Measurements from ENCODE around the gene UBE2K.
"Not testable (repeated sequence)": the region's sequence is repeated elsewhere in the genome, so short reads cannot be mapped to it uniquely, and the experiment has no call there.

Gene UBE2K

GRCh38 chr4:39770005-39770404 is 72.1 kb downstream of the UBE2K start:
- ATAC-seq: no peak
- TF ChIP-seq CSRNP3 (CRISPR knock-in tag; IDR thresholded peaks at IDR 0.05) (no peak), POU6F1 (CRISPR knock-in tag; IDR thresholded peaks at IDR 0.05; ENCODE audit: borderline replicate concordance, low read depth) (no peak), ARNTL (CRISPR knock-in tag; IDR thresholded peaks at IDR 0.05; ENCODE audit: borderline replicate concordance, low read depth) (no peak), ISL1 (CRISPR knock-in tag; IDR thresholded peaks at IDR 0.05) (no peak), RARB (CRISPR knock-in tag; IDR thresholded peaks at IDR 0.05) (no peak)

GRCh38 chr4:39770471-39770870 is 72.5 kb downstream of the UBE2K start:
- ATAC-seq: no peak
- no peak for TF ChIP-seq PPARA (CRISPR knock-in tag; IDR thresholded peaks at IDR 0.05; ENCODE audit: borderline replicate concordance)
- TF ChIP-seq TOX (CRISPR knock-in tag; IDR thresholded peaks at IDR 0.05; ENCODE audit: borderline replicate concordance): no peak
- no peak for TF ChIP-seq CREB5 (CRISPR knock-in tag; IDR thresholded peaks at IDR 0.05; ENCODE audit: low read depth)
- no peak for TF ChIP-seq ZNF8 (CRISPR knock-in tag; IDR thresholded peaks at IDR 0.05)
- no peak for TF ChIP-seq RARB (CRISPR knock-in tag; IDR thresholded peaks at IDR 0.05)
- no peak for TF ChIP-seq TCF4 (CRISPR knock-in tag; IDR thresholded peaks at IDR 0.05; ENCODE audit: borderline replicate concordance)
- TF ChIP-seq POU6F1 (CRISPR knock-in tag; IDR thresholded peaks at IDR 0.05; ENCODE audit: borderline replicate concordance, low read depth): no peak
- no peak for TF ChIP-seq SNAI2 (CRISPR knock-in tag; IDR thresholded peaks at IDR 0.05)
- TF ChIP-seq ZNF565 (CRISPR knock-in tag; conservative IDR thresholded peaks at IDR 0.05; ENCODE audit: low read depth): no peak
- no peak for TF ChIP-seq CSRNP3 (CRISPR knock-in tag; IDR thresholded peaks at IDR 0.05)
- TF ChIP-seq ZNF70 (CRISPR knock-in tag; IDR thresholded peaks at IDR 0.05): no peak
- TF ChIP-seq ISL1 (CRISPR knock-in tag; IDR thresholded peaks at IDR 0.05): no peak
- no peak for TF ChIP-seq PATZ1 (CRISPR knock-in tag; IDR thresholded peaks at IDR 0.05; ENCODE audit: borderline replicate concordance)
- TF ChIP-seq OSR1 (CRISPR knock-in tag; IDR thresholded peaks at IDR 0.05): no peak

- no peak; the same call in 2 of the 3 replicates for ATAC-seq
- TF ChIP-seq OSR1 (CRISPR knock-in tag; IDR thresholded peaks at IDR 0.05): no peak
- no peak for TF ChIP-seq ZFP3 (CRISPR knock-in tag; IDR thresholded peaks at IDR 0.05)
- TF ChIP-seq ZFP30 (CRISPR knock-in tag; IDR thresholded peaks at IDR 0.05): no peak
- no peak for TF ChIP-seq ESRRG (CRISPR knock-in tag; IDR thresholded peaks at IDR 0.05)
- no peak for TF ChIP-seq SNAI2 (CRISPR knock-in tag; IDR thresholded peaks at IDR 0.05)
- no peak for TF ChIP-seq PPARA (CRISPR knock-in tag; IDR thresholded peaks at IDR 0.05; ENCODE audit: borderline replicate concordance)
- no peak for TF ChIP-seq ZC3H10 (CRISPR knock-in tag; IDR thresholded peaks at IDR 0.05)
- no peak for TF ChIP-seq ARNTL (CRISPR knock-in tag; IDR thresholded peaks at IDR 0.05; ENCODE audit: borderline replicate concordance, low read depth)
- no peak for TF ChIP-seq TSHZ2 (CRISPR knock-in tag; IDR thresholded peaks at IDR 0.05)
- no peak for TF ChIP-seq TOX (CRISPR knock-in tag; IDR thresholded peaks at IDR 0.05; ENCODE audit: borderline replicate concordance)
- TF ChIP-seq TCF4 (CRISPR knock-in tag; IDR thresholded peaks at IDR 0.05; ENCODE audit: borderline replicate concordance): no peak
- TF ChIP-seq GLIS3 (CRISPR knock-in tag; IDR thresholded peaks at IDR 0.05): no peak
Measured at GRCh38 chr4:39770969-39771724, 73.2 kb downstream of the UBE2K start.

GRCh38 chr4:39781988-39782387 is 84.1 kb downstream of the UBE2K start:
- ATAC-seq: not testable (repeated sequence)
